Muscle of arm (tissue), 12 donors: Measurements from ENCODE around the gene GNB1. TPM values are rescaled to one million over a fixed set of nuclear protein-coding genes. Genes with fewer than 3 reads are reported as not detected.
A peak's percentile ranks its signal among the peaks of the same experiment; 100 is the strongest.
"Not testable (repeated sequence)": the region's sequence is repeated elsewhere in the genome, so short reads cannot be mapped to it uniquely, and the experiment has no call there.

Source experiments
- DNase-seq: peaks from one replicate; pipeline ENCODE4 v3.0.0-alpha.2; 2013
- polyA plus RNA-seq, 12 donors: library from polyadenylated mRNA; unstranded; fragments of 120-200 nt; gene quantifications; one replicate each; pipeline ENCODE4 v1.2.1, GENCODE V29; 2013; ENCODE audit not compliant: insufficient read length in 12 of 12

Gene GNB1
- polyA plus RNA-seq, 12 donors = 158 to 259 (median 178) TPM

GRCh38 chr1:1862905-1863547 lies 27.9 kb downstream of the GNB1 start:
- DNase-seq = no peak

GRCh38 chr1:1861761-1862310 lies 29.1 kb downstream of the GNB1 start:
- DNase-seq = not testable (repeated sequence)

GRCh38 chr1:1861339-1861730 lies 29.6 kb downstream of the GNB1 start:
- no peak for DNase-seq

GRCh38 chr1:1859970-1860697 lies 30.8 kb downstream of the GNB1 start:
- not testable (repeated sequence) for DNase-seq

GRCh38 chr1:1858382-1859086 lies 32.4 kb downstream of the GNB1 start:
- peak; percentile 74 for DNase-seq

- DNase-seq = no peak
Observed at GRCh38 chr1:1857096-1857703, 33.7 kb downstream of the GNB1 start.

GRCh38 chr1:1856161-1856560 lies 34.7 kb downstream of the GNB1 start:
- DNase-seq = not testable (repeated sequence)

GRCh38 chr1:1853593-1854257 lies 37.2 kb downstream of the GNB1 start:
- DNase-seq = no peak

- DNase-seq = no peak
Observed at GRCh38 chr1:1852619-1853414, 38.1 kb downstream of the GNB1 start.

GRCh38 chr1:1847890-1848289 lies 43.0 kb downstream of the GNB1 start:
- DNase-seq = no peak

- DNase-seq = peak; percentile 73
Observed at GRCh38 chr1:1847061-1847850, 43.6 kb downstream of the GNB1 start.

- no peak for DNase-seq
Observed at GRCh38 chr1:1846386-1846918, 44.4 kb downstream of the GNB1 start.

GRCh38 chr1:1842360-1843146 lies 48.3 kb downstream of the GNB1 start:
- DNase-seq = no peak

- DNase-seq = no peak
Observed at GRCh38 chr1:1841575-1841995, 49.3 kb downstream of the GNB1 start.

- no peak for DNase-seq
Observed at GRCh38 chr1:1839311-1839965, 51.4 kb downstream of the GNB1 start.

GRCh38 chr1:1836119-1836518 lies 54.8 kb downstream of the GNB1 start:
- no peak for DNase-seq

- no peak for DNase-seq
Observed at GRCh38 chr1:1835546-1835945, 55.3 kb downstream of the GNB1 start.

- no peak for DNase-seq
Observed at GRCh38 chr1:1833916-1834325, 57.0 kb downstream of the GNB1 start.
